Stimulated activated CD4-positive, alpha-beta T cell treated with anti-CD3 and anti-CD28 coated beads, Interleukin-12 subunit alpha, Interleukin-12 subunit beta, amount 100 ng/mL, for 4 hours (primary cell): ENCODE results near the gene MAPK8.

Source experiments
- DNase-seq: peaks from one replicate; pipeline ENCODE4 v3.0.0-alpha.2; 2020

MAPK8 gene

GRCh38 chr10:48451969-48452878 is 145.7 kb downstream of the MAPK8 start:
- DNase-seq: no peak

- no peak for DNase-seq
These were observed 146.5 kb downstream of the MAPK8 start for GRCh38 chr10:48452879-48453412.

- DNase-seq: no peak
These were observed 147.2 kb downstream of the MAPK8 start for GRCh38 chr10:48453451-48454301.

- DNase-seq: no peak
These were observed 148.0 kb downstream of the MAPK8 start for GRCh38 chr10:48454302-48455054.

- DNase-seq: no peak
These were observed 148.5 kb downstream of the MAPK8 start for GRCh38 chr10:48455055-48455391.

GRCh38 chr10:48455392-48456151 is 149.1 kb downstream of the MAPK8 start:
- DNase-seq: no peak

- DNase-seq: no peak
These were observed 149.9 kb downstream of the MAPK8 start for GRCh38 chr10:48456361-48456804.

GRCh38 chr10:48456808-48457761 is 150.6 kb downstream of the MAPK8 start:
- no peak for DNase-seq

GRCh38 chr10:48457949-48458661 is 151.6 kb downstream of the MAPK8 start:
- DNase-seq: no peak

GRCh38 chr10:48458662-48459048 is 152.2 kb downstream of the MAPK8 start:
- DNase-seq: no peak

- DNase-seq: no peak
These were observed 153.0 kb downstream of the MAPK8 start for GRCh38 chr10:48459270-48460150.

GRCh38 chr10:48460182-48460581 is 153.7 kb downstream of the MAPK8 start:
- no peak for DNase-seq

- DNase-seq: no peak
These were observed 155.4 kb downstream of the MAPK8 start for GRCh38 chr10:48461623-48462481.

- DNase-seq: no peak
These were observed 156.1 kb downstream of the MAPK8 start for GRCh38 chr10:48462482-48463020.

- no peak for DNase-seq
These were observed 157.0 kb downstream of the MAPK8 start for GRCh38 chr10:48463318-48464003.

- DNase-seq: no peak
These were observed 157.8 kb downstream of the MAPK8 start for GRCh38 chr10:48464121-48464870.
